Measurements from ENCODE around the gene MYO10. TPM values are rescaled to one million over a fixed set of nuclear protein-coding genes. Genes with fewer than 3 reads are reported as not detected.

The MYO10 gene
- total and polyA plus RNA-seq, 2 of the 8 experiments (the other 6 are each of a cell fraction or from before 2014, with no cell fraction given) = 21.5 to 107 TPM

DNA sequence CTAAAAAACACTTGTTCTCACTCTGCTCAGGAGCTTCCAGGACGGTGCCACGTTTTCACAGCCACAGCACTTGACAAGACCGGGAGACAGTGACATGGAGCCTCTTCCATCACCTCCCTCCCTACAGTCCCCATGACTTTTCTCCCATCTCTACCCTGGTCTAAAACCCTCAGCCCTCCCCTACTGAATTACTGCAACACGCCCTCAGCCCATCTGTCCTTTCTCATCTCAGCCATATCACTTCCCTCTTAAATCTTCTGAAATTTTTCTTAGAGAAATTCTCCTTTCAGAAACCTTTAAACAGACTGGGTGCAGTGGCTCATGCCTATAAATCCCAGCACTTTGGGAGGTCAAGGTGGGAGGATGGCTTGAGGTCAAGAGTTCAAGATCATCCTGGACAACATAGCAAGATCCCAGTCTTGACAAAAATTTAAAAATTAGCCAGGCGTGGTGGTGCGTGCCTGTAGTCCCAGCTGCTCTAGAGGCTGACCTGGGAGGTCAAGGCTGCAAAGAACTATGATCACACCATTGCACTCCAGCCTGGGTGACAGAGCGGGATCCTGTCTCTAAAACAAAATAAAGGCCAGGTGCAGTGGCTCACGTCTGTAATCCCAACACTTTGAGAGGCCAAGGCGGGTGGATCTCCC, 125.8 kb downstream of the MYO10 start:
- H3K27me3 ChIP-seq (replicated peaks in 1 of 4; ENCODE audit: control insufficient read depth in 3 of 4, extremely low read depth in 1 of 4, insufficient read depth in 3 of 4, low read length in 3 of 4) = no peaks in the 10 kb centered on the region
- H2BK15ac ChIP-seq (ENCODE audit: low read length) = no peak overlapping the region
- H3K79me1 ChIP-seq (ENCODE audit: low read depth, low read length) = peaks cover 7% of the 10 kb centered on the region; the same call in 1 of the 2 replicates
- no peak overlapping the region for H3K4me2 ChIP-seq (ENCODE audit: insufficient read depth in 1 of 2, low read depth in 2 of 2, low read length in 2 of 2)
- FAIRE-seq (no peak), DNase-seq (ENCODE audit: low read depth in 1 of 2, low spot score in 2 of 2) (no peak)
- no peak overlapping the region for H3K14ac ChIP-seq (ENCODE audit: insufficient read length)
- H3K9me3 ChIP-seq (ENCODE audit: insufficient read depth in 2 of 2, low read depth in 1 of 2, low read length in 1 of 2) = no peaks in the 10 kb centered on the region
- no peak overlapping the region for H4K8ac ChIP-seq (ENCODE audit: extremely low read depth, insufficient read depth, low read length)
- no peak overlapping the region for H2BK5ac ChIP-seq (ENCODE audit: low read depth, low read length)
- peaks cover 2% of the 10 kb centered on the region in 2 experiments for H4K20me1 ChIP-seq (replicated peaks in 1 of 2; ENCODE audit: control insufficient read depth in 1 of 2, insufficient read depth in 2 of 2, low read length in 2 of 2)
- no peak overlapping the region for H4K91ac ChIP-seq (replicated peaks; ENCODE audit: insufficient read length, low read length)
- H2AFZ ChIP-seq (ENCODE audit: low read length) = no peak overlapping the region
- no peak overlapping the region for H3K4me3 ChIP-seq (ENCODE audit: extremely low read depth in 1 of 4, insufficient read depth in 2 of 4, low read depth in 3 of 4, low read length in 4 of 4)
- H3K27ac ChIP-seq (ENCODE audit: low read depth, low read length) = no peak overlapping the region
- no peak overlapping the region for H3K4ac ChIP-seq (replicated peaks; ENCODE audit: insufficient read length, low read depth, low read length)
- H4K5ac ChIP-seq (ENCODE audit: insufficient read length, low read depth, low read length) = no peak overlapping the region
- H3K56ac ChIP-seq (replicated peaks; ENCODE audit: insufficient read length, low read depth, low read length) = no peak overlapping the region
- H2BK120ac ChIP-seq (replicated peaks; ENCODE audit: low read depth, low read length) = no peak overlapping the region
- H3K18ac ChIP-seq (ENCODE audit: extremely low read depth, low read length) = no peak overlapping the region
- H3K23ac ChIP-seq (ENCODE audit: insufficient read length) = no peak overlapping the region
- no peak overlapping the region for H2BK12ac ChIP-seq (ENCODE audit: low read depth, low read length)
- no peak overlapping the region for H2AK5ac ChIP-seq (ENCODE audit: low read depth, low read length)
- H3K23me2 ChIP-seq (ENCODE audit: low read depth, low read length) = no peaks in the 10 kb centered on the region
- H2BK20ac ChIP-seq (ENCODE audit: low read length) = no peak overlapping the region
- no peak overlapping the region; a peak in 1 of 7 replicates for H3K9ac ChIP-seq (replicated peaks in 1 of 4; ENCODE audit: extremely low read depth in 1 of 4, low read depth in 3 of 4, low read length in 3 of 4)
- ChIA-PET POLR2A (ENCODE audit: partially characterized antibody) (interaction anchor here (0.6 kb wide), 1 partner anchor 265 kb away, joined by 3 read pairs; no protein-coding TSS in a partner anchor), CTCF (ENCODE audit: partially characterized antibody) (interaction anchor here (1.5 kb wide), 1 partner anchor 13 kb away, joined by 3 read pairs; no protein-coding TSS in a partner anchor)
- WGBS, 2 experiments (ENCODE audit: extremely low coverage in 1 of 2, insufficient coverage in 1 of 2, insufficient read length in 1 of 2, insufficient replicate concordance in 2 of 2, low coverage in 1 of 2, low lambda C conversion rate in 2 of 2, missing lambda C conversion rate in 1 of 2) = 85% methylated on average over 9 of the region's 9 CpGs; no CpG with 5 or more reads in 1 of the 2 experiments
- no peaks in the 10 kb centered on the region for H3K36me3 ChIP-seq (ENCODE audit: control insufficient read depth in 2 of 4, insufficient read depth in 4 of 4, low read length in 3 of 4)
- H3K79me2 ChIP-seq (ENCODE audit: control insufficient read depth in 1 of 2, insufficient read depth in 2 of 2, low read length in 2 of 2) = peaks cover 0 to 12% of the 10 kb centered on the region in 2 experiments; a peak in 2 of 4 replicates
- H3K4me1 ChIP-seq (replicated peaks in 1 of 4; ENCODE audit: control insufficient read depth in 3 of 4, insufficient read depth in 4 of 4, low read length in 3 of 4) = no peaks in the 10 kb centered on the region
- TF ChIP-seq SAP30 (IDR thresholded peaks at IDR 0.05; ENCODE audit: insufficient read depth, insufficient replicate concordance, low read length) (no peak), EZH2 (IDR thresholded peaks at IDR 0.05; ENCODE audit: low read depth, low read length, severe bottlenecking) (no peak), MAFK (IDR thresholded peaks at IDR 0.05; ENCODE audit: low read depth, low read length) (no peak), BRCA1 (IDR thresholded peaks at IDR 0.05; ENCODE audit: low read depth, low read length) (no peak), SP2 (IDR thresholded peaks at IDR 0.05; ENCODE audit: low read length) (no peak), EGR1 (IDR thresholded peaks at IDR 0.05; ENCODE audit: borderline replicate concordance, low read depth, low read length) (no peak), EP300 (IDR thresholded peaks at IDR 0.05; ENCODE audit: borderline replicate concordance in 1 of 2, low read depth in 2 of 2, low read length in 2 of 2) (no peak)
- TF ChIP-seq, protein P1, sequence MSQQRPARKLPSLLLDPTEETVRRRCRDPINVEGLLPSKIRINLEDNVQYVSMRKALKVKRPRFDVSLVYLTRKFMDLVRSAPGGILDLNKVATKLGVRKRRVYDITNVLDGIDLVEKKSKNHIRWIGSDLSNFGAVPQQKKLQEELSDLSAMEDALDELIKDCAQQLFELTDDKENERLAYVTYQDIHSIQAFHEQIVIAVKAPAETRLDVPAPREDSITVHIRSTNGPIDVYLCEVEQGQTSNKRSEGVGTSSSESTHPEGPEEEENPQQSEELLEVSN (IDR thresholded peaks at IDR 0.05) = no peak
- TF ChIP-seq, protein P2, sequence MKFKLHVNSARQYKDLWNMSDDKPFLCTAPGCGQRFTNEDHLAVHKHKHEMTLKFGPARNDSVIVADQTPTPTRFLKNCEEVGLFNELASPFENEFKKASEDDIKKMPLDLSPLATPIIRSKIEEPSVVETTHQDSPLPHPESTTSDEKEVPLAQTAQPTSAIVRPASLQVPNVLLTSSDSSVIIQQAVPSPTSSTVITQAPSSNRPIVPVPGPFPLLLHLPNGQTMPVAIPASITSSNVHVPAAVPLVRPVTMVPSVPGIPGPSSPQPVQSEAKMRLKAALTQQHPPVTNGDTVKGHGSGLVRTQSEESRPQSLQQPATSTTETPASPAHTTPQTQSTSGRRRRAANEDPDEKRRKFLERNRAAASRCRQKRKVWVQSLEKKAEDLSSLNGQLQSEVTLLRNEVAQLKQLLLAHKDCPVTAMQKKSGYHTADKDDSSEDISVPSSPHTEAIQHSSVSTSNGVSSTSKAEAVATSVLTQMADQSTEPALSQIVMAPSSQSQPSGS (IDR thresholded peaks at IDR 0.05; ENCODE audit: low read length) = no peak
- TF ChIP-seq, protein P3, sequence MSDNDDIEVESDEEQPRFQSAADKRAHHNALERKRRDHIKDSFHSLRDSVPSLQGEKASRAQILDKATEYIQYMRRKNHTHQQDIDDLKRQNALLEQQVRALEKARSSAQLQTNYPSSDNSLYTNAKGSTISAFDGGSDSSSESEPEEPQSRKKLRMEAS (IDR thresholded peaks at IDR 0.05) = no peak
